Gastrocnemius medialis (tissue), 4 donors: ENCODE measurements around the gene SIRPD.

Source experiments
- POLR2A ChIP-seq, 2 donors: fragments of 450-650 bp; IDR thresholded peaks; one replicate each; pipeline ENCODE4 v1.6.1; 2017; ENCODE audit warnings: antibody characterized with exemption in 2 of 2, mild to moderate bottlenecking in 2 of 2, moderate library complexity in 2 of 2
- TF ChIP-seq, protein P1 (sequence below), 5 experiments: fragments of 450-650 bp in 3 of 5; fragments of 200-600 bp in 2 of 5; sonication (generic) in 2 of 5; IDR thresholded peaks in 4 of 5; conservative IDR thresholded peaks in 1 of 5; 1 replicate in 4 of 5; 2 replicates in 1 of 5; pipeline ENCODE4 v1.5.1; 2016 to 2019; ENCODE audit warnings: antibody characterized with exemption in 5 of 5, mild to moderate bottlenecking in 3 of 5, moderate library complexity in 3 of 5

- TF ChIP-seq, protein P1, sequence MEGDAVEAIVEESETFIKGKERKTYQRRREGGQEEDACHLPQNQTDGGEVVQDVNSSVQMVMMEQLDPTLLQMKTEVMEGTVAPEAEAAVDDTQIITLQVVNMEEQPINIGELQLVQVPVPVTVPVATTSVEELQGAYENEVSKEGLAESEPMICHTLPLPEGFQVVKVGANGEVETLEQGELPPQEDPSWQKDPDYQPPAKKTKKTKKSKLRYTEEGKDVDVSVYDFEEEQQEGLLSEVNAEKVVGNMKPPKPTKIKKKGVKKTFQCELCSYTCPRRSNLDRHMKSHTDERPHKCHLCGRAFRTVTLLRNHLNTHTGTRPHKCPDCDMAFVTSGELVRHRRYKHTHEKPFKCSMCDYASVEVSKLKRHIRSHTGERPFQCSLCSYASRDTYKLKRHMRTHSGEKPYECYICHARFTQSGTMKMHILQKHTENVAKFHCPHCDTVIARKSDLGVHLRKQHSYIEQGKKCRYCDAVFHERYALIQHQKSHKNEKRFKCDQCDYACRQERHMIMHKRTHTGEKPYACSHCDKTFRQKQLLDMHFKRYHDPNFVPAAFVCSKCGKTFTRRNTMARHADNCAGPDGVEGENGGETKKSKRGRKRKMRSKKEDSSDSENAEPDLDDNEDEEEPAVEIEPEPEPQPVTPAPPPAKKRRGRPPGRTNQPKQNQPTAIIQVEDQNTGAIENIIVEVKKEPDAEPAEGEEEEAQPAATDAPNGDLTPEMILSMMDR (IDR thresholded peaks at IDR 0.05 in 4 of 5, conservative IDR thresholded peaks at IDR 0.05 in 1 of 5), result no peak
- no peak for TF ChIP-seq POLR2A (IDR thresholded peaks at IDR 0.05)
Measured at GRCh38 chr20:1517010-1517409, 40.5 kb downstream of the SIRPD start.
